ENCODE measurements around the gene ZFYVE16.

DNA sequence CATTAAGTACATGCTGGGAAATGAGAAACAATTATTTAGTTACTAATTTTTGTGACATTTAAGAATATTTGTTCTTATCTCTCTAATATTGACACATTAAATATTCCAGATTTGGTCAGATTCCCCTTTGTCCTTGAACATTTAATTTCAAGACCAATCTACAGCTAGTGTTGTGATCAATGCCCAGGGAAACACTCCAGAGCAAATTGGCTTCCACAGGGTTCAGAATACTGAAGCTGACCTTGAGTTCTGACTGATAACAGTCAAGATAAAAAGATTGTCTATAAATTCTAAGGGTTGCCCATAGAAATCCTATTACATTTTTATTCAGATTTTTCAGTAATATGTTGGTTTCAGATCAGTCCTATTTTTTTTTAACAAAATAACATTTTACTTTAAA lies 31.3 kb downstream of the ZFYVE16 start:
- TF ChIP-seq RAD21 (IDR thresholded peaks at IDR 0.05; ENCODE audit: low read length) (no peak), POLR2A (IDR thresholded peaks at IDR 0.05; ENCODE audit: low read depth, low read length) (no peak), CHD1 (IDR thresholded peaks at IDR 0.05; ENCODE audit: low read depth, low read length) (no peak), RFX5 (IDR thresholded peaks at IDR 0.05; ENCODE audit: low read depth, low read length) (no peak), CEBPB (IDR thresholded peaks at IDR 0.05; ENCODE audit: low read depth, low read length) (no peak), RCOR1 (IDR thresholded peaks at IDR 0.05; ENCODE audit: insufficient replicate concordance, low read length) (no peak)
- TF ChIP-seq, protein P1, sequence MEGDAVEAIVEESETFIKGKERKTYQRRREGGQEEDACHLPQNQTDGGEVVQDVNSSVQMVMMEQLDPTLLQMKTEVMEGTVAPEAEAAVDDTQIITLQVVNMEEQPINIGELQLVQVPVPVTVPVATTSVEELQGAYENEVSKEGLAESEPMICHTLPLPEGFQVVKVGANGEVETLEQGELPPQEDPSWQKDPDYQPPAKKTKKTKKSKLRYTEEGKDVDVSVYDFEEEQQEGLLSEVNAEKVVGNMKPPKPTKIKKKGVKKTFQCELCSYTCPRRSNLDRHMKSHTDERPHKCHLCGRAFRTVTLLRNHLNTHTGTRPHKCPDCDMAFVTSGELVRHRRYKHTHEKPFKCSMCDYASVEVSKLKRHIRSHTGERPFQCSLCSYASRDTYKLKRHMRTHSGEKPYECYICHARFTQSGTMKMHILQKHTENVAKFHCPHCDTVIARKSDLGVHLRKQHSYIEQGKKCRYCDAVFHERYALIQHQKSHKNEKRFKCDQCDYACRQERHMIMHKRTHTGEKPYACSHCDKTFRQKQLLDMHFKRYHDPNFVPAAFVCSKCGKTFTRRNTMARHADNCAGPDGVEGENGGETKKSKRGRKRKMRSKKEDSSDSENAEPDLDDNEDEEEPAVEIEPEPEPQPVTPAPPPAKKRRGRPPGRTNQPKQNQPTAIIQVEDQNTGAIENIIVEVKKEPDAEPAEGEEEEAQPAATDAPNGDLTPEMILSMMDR (conservative IDR thresholded peaks at IDR 0.05; ENCODE audit: low read depth, low read length), result no peak
